Caco-2 (cell line): ENCODE results near the gene NTN4. TPM values are rescaled to one million over a fixed set of nuclear protein-coding genes. Genes with fewer than 3 reads are reported as not detected.

Experiments used
- BruUV-seq: library from RNA; stranded (reverse); fragments of 400-500 nt; replicated peaks from 2 replicates; lab custom pipeline; 2021; lab: Mats Ljungman, UMichigan
- CTCF ChIA-PET: fragments of 300-600 bp; sonication (Branson Sonifier 250); formaldehyde crosslinking; loops from one replicate; lab custom pipeline; 2022; ENCODE audit warnings: antibody characterized with exemption; lab: Charles Lee
- POLR2A ChIA-PET: fragments of 300-600 bp; sonication (Branson Sonifier 250); formaldehyde crosslinking; loops from one replicate; lab custom pipeline; 2022; ENCODE audit warnings: antibody characterized with exemption; lab: Charles Lee
- DNase-seq, 2 experiments: peaks; one replicate each; pipeline versions ENCODE4 v3.0.0 to v3.0.0-alpha.2; 2020 to 2022
- H3K27me3 ChIP-seq: replicated peaks from 2 replicates; pipeline ENCODE4 v1.6.0; 2011; ENCODE audit warnings: low read length; ENCODE audit not compliant: control insufficient read depth, insufficient read depth
- H3K36me3 ChIP-seq: 2 replicates; pipeline ENCODE4 v1.5.1; 2011; ENCODE audit warnings: low read length; ENCODE audit not compliant: control insufficient read depth, insufficient read depth
- H3K4me1 ChIP-seq: fragments of 250-450 bp; sonication (Bioruptor Pico); 2 replicates; pipeline ENCODE4 v1.5.1; 2020; ENCODE audit warnings: mild to moderate bottlenecking
- H3K4me3 ChIP-seq: 2 replicates; pipeline ENCODE4 v1.5.1; 2011; ENCODE audit warnings: low read depth, mild to moderate bottlenecking, control low read depth, low read length
- H3K9me3 ChIP-seq: fragments of 250-450 bp; sonication (Bioruptor Pico); 2 replicates; pipeline ENCODE4 v1.5.1; 2020; ENCODE audit warnings: mild to moderate bottlenecking, moderate library complexity
- H3K27ac Mint-ChIP-seq: one replicate; pipeline ENCODE4 v1.8.0; 2022; ENCODE audit warnings: mixed read lengths; ENCODE audit not compliant: unreplicated experiment
- H3K27me3 Mint-ChIP-seq: one replicate; pipeline ENCODE4 v1.8.0; 2022; ENCODE audit warnings: mixed read lengths; ENCODE audit not compliant: insufficient read depth, unreplicated experiment
- H3K36me3 Mint-ChIP-seq: one replicate; pipeline ENCODE4 v1.8.0; 2022; ENCODE audit warnings: mild to moderate bottlenecking, mixed read lengths; ENCODE audit not compliant: insufficient read depth, unreplicated experiment
- H3K4me1 Mint-ChIP-seq: one replicate; pipeline ENCODE4 v1.8.0; 2022; ENCODE audit warnings: low read depth, mixed read lengths; ENCODE audit not compliant: unreplicated experiment
- H3K4me3 Mint-ChIP-seq: one replicate; pipeline ENCODE4 v1.8.0; 2022; ENCODE audit warnings: mild to moderate bottlenecking, moderate library complexity, mixed read lengths; ENCODE audit not compliant: unreplicated experiment
- H3K9me3 Mint-ChIP-seq: one replicate; pipeline ENCODE4 v1.8.0; 2022; ENCODE audit warnings: mixed read lengths; ENCODE audit not compliant: unreplicated experiment
- CTCF ChIP-seq, 2 experiments: fragments of 200-600 bp in 1 of 2; IDR thresholded peaks; 1 replicate in 1 of 2; 2 replicates in 1 of 2; pipeline versions ENCODE4 v1.5.1 to v1.8.0; 2011 to 2022; ENCODE audit warnings: antibody characterized with exemption in 1 of 2, control low read depth in 1 of 2, inconsistent platforms in 1 of 2, low read depth in 1 of 2, low read length in 1 of 2, mild to moderate bottlenecking in 1 of 2, moderate library complexity in 1 of 2; ENCODE audit not compliant: insufficient read depth in 1 of 2, severe bottlenecking in 1 of 2, unreplicated experiment in 1 of 2
- intact Hi-C: fragments of 100-400 bp; cut with micrococcal nuclease; formaldehyde crosslinking; loops from one replicate; pipeline ENCODE4 v1.10.0; 2022; ENCODE audit not compliant: unreplicated experiment
- total RNA-seq: library from RNA; stranded (reverse); gene quantifications from 2 replicates; pipeline ENCODE4 v1.2.3, GENCODE V29; 2022

The NTN4 gene
- total RNA-seq, 1 experiment from 2014 or later = 54.1 TPM

GRCh38 chr12:95721320-95721719, 69.2 kb downstream of the NTN4 start:
- no peak overlapping the region for H3K4me3 Mint-ChIP-seq
- no TSS peak for BruUV-seq
- Histone ChIP-seq H3K4me1 (peaks cover 50% of the 10 kb centered on the region), H3K9me3 (peaks cover 3% of the 10 kb centered on the region), H3K36me3 (no peaks in the 10 kb centered on the region; the same call in 1 of the 2 replicates), H3K4me3 (no peak overlapping the region), H3K27me3 (no peaks in the 10 kb centered on the region)
- intact Hi-C loops = loop anchor here (1.0 kb wide), 2 partner anchors 98 to 139 kb away; no protein-coding TSS in a partner anchor
- peak in 1 of 2 experiments; percentile 34 for DNase-seq
- H3K27me3 Mint-ChIP-seq = no peaks in the 10 kb centered on the region
- ChIA-PET POLR2A (no interaction called here), CTCF (interaction anchor here (1.5 kb wide), 1 partner anchor 146 kb away, joined by 5 read pairs; no protein-coding TSS in a partner anchor)
- H3K4me1 Mint-ChIP-seq = peaks cover 24% of the 10 kb centered on the region
- peak in 1 of 2 experiments; percentile 37 for TF ChIP-seq CTCF (IDR thresholded peaks at IDR 0.05; ENCODE audit: insufficient read depth in 1 of 2, low read depth in 1 of 2, low read length in 1 of 2, severe bottlenecking in 1 of 2, unreplicated experiment in 1 of 2)
- peak overlapping the region; percentile 39 for H3K27ac Mint-ChIP-seq
- H3K9me3 Mint-ChIP-seq = no peaks in the 10 kb centered on the region
- peaks cover 34% of the 10 kb centered on the region for H3K36me3 Mint-ChIP-seq

GRCh38 chr12:95720146-95720545, 70.4 kb downstream of the NTN4 start:
- peaks cover 22% of the 10 kb centered on the region for H3K4me1 Mint-ChIP-seq
- H3K9me3 Mint-ChIP-seq = no peaks in the 10 kb centered on the region

GRCh38 chr12:95718772-95719171, 71.8 kb downstream of the NTN4 start:
- no peak for DNase-seq
- no TSS peak for BruUV-seq
- Mint-ChIP-seq H3K4me3 (no peak overlapping the region), H3K4me1 (peaks cover 18% of the 10 kb centered on the region), H3K36me3 (peaks cover 31% of the 10 kb centered on the region), H3K27ac (no peak overlapping the region), H3K27me3 (no peaks in the 10 kb centered on the region), H3K9me3 (no peaks in the 10 kb centered on the region)
- Histone ChIP-seq H3K9me3 (no peaks in the 10 kb centered on the region), H3K4me1 (peaks cover 40% of the 10 kb centered on the region), H3K4me3 (no peak overlapping the region), H3K27me3 (no peaks in the 10 kb centered on the region), H3K36me3 (no peaks in the 10 kb centered on the region; the same call in none of the 2 replicates)
- intact Hi-C loops = no loop called here
- ChIA-PET POLR2A (no interaction called here), CTCF (no interaction called here)
- TF ChIP-seq CTCF (IDR thresholded peaks at IDR 0.05; ENCODE audit: insufficient read depth in 1 of 2, low read depth in 1 of 2, low read length in 1 of 2, severe bottlenecking in 1 of 2, unreplicated experiment in 1 of 2) = no peak

More at GRCh38 chr12:95720146-95720545, 70.4 kb downstream of the NTN4 start:
- ChIA-PET POLR2A (no interaction called here), CTCF (interaction anchor here (0.5 to 1.5 kb wide), 2 partner anchors 115 to 145 kb away, joined by 3 to 5 read pairs; no protein-coding TSS in a partner anchor)
- Mint-ChIP-seq H3K27ac (no peak overlapping the region), H3K27me3 (no peaks in the 10 kb centered on the region), H3K36me3 (peaks cover 30% of the 10 kb centered on the region), H3K4me3 (no peak overlapping the region)
- BruUV-seq = no TSS peak
- Histone ChIP-seq H3K36me3 (no peaks in the 10 kb centered on the region; the same call in 1 of the 2 replicates), H3K4me3 (no peak overlapping the region), H3K9me3 (no peaks in the 10 kb centered on the region), H3K27me3 (no peaks in the 10 kb centered on the region), H3K4me1 (peaks cover 50% of the 10 kb centered on the region)
- intact Hi-C loops = no loop called here
- no peak for DNase-seq
- TF ChIP-seq CTCF (IDR thresholded peaks at IDR 0.05; ENCODE audit: insufficient read depth in 1 of 2, low read depth in 1 of 2, low read length in 1 of 2, severe bottlenecking in 1 of 2, unreplicated experiment in 1 of 2) = no peak
